ENCODE results near the gene TUBB4B.

TUBB4B gene

GRCh38 chr9:137226338-137227053 is 14.6 kb upstream of the TUBB4B start:
- DNase-seq = no peak

- DNase-seq = peak; percentile 98
Measured at GRCh38 chr9:137227054-137227852, 13.8 kb upstream of the TUBB4B start, which contains the start of gene RNF224. Gene RNF224, plus strand, starts transcription at chr9:137227502. Its CDS starts 834 bp downstream, at chr9:137228336.

GRCh38 chr9:137227853-137228505 is 13.1 kb upstream of the TUBB4B start:
- DNase-seq = no peak

- no peak for DNase-seq
Measured at GRCh38 chr9:137228506-137228967, 12.6 kb upstream of the TUBB4B start.

GRCh38 chr9:137228968-137229896 is 11.9 kb upstream of the TUBB4B start:
- no peak for DNase-seq

- DNase-seq = no peak
Measured at GRCh38 chr9:137229903-137230704, 11.0 kb upstream of the TUBB4B start.

GRCh38 chr9:137230705-137231371 is 10.2 kb upstream of the TUBB4B start, which contains the start of gene SLC34A3:
Gene SLC34A3, plus strand, starts transcription at chr9:137230901. Its CDS starts 802 bp downstream, at chr9:137231703.
- DNase-seq = no peak

- no peak for DNase-seq
Measured at GRCh38 chr9:137231372-137232039, 9.6 kb upstream of the TUBB4B start.

- no peak for DNase-seq
Measured at GRCh38 chr9:137232101-137232500, 9.0 kb upstream of the TUBB4B start.

GRCh38 chr9:137232510-137232909 is 8.6 kb upstream of the TUBB4B start:
- DNase-seq = no peak

GRCh38 chr9:137233143-137233980 is 7.7 kb upstream of the TUBB4B start:
- DNase-seq = no peak

GRCh38 chr9:137234055-137234697 is 6.9 kb upstream of the TUBB4B start:
- DNase-seq = no peak

GRCh38 chr9:137234758-137235423 is 6.2 kb upstream of the TUBB4B start:
- DNase-seq = no peak

- DNase-seq = no peak
Measured at GRCh38 chr9:137235424-137236237, 5.5 kb upstream of the TUBB4B start.

- DNase-seq = peak; percentile 100
Measured at GRCh38 chr9:137236238-137236935, 4.7 kb upstream of the TUBB4B start.

- no peak for DNase-seq
Measured at GRCh38 chr9:137236936-137237421, 4.1 kb upstream of the TUBB4B start.

Measured in 8988T (cell line).